ENCODE data around the gene TBX2.

Gene TBX2

GRCh38 chr17:61362852-61363600 is 36.6 kb upstream of the TBX2 start:
- Histone ChIP-seq H2AFZ (ENCODE audit: low read depth, low read length) (no peak overlapping the region), H3K4me1 (ENCODE audit: insufficient read depth, low read length) (no peaks in the 10 kb centered on the region), H3K4me3 (ENCODE audit: low read length) (no peak overlapping the region), H3K9me3 (ENCODE audit: low read length) (no peaks in the 10 kb centered on the region), H3K36me3 (ENCODE audit: insufficient read depth, low read length) (no peaks in the 10 kb centered on the region), H3K27me3 (ENCODE audit: insufficient read depth, low read length) (no peaks in the 10 kb centered on the region)

DNA sequence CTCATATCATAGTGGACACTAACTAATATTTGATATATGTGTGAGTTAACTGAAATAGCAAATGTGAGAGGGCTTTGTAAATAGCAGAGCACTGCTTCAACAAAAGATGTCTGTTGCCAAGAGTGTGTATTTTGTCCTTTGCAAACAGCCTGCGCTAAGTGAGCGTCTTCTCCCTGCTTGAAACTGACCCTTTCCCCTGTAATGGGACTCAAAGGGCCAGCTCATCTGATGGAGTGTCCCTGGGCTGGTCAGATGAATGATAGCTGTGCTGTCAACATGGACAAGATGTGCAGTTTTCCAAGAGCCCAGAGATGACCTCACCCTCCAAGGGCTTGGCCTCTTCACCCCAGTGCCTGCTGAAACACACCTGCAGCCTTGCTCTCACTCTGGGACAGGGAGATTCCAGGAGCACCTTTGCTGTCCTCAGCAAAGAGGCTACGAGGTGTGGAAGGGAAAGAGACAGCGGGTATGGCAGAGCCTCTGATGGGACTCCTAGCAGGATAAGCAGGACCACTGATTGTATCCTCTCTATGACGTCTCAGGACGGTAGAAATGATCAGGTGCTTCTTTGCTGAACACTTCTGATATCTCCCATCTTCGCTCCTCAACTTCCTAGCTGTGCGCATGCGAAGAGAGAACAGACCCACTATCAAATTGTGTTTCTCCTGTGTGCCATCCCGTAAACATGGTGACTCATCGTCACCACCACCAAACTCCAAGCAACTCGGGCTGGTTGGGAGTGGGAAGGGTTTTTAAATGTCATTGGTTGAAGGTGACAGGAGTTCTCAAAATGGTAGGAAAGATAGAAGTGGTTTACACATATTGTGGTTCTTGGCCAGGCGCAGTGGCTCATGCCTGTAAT is 35.8 kb upstream of the TBX2 start:
- H3K4me1 ChIP-seq (ENCODE audit: insufficient read depth, low read length), result peaks cover 4% of the 10 kb centered on the region
- H3K9me3 ChIP-seq (ENCODE audit: low read length), result no peaks in the 10 kb centered on the region
- H3K36me3 ChIP-seq (ENCODE audit: insufficient read depth, low read length), result no peaks in the 10 kb centered on the region
- no peak overlapping the region for H2AFZ ChIP-seq (ENCODE audit: low read depth, low read length)
- H3K4me3 ChIP-seq (ENCODE audit: low read length), result no peak overlapping the region
- no peaks in the 10 kb centered on the region for H3K27me3 ChIP-seq (ENCODE audit: insufficient read depth, low read length)

DNA sequence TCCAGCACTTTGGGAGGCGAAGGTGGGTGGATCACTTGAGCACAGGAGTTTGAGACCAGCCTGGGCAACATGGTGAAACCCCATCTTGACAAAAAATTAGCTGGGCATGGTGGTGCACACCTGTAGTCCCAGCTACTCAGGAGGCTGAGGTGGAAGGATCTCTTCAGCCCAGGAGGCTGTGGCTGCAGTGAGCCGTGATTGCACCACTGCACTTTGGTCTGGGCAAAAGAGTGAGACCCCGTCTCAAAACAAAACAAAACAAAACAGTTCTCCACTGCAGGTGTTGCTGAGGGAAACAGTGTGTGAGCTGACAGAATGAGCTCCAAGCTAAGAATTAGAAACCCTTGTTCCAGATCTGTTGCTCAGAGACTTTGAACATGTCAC is 35.2 kb upstream of the TBX2 start:
- Histone ChIP-seq H3K27me3 (ENCODE audit: insufficient read depth, low read length) (no peaks in the 10 kb centered on the region), H3K4me3 (ENCODE audit: low read length) (no peak overlapping the region), H3K4me1 (ENCODE audit: insufficient read depth, low read length) (peaks cover 8% of the 10 kb centered on the region), H2AFZ (ENCODE audit: low read depth, low read length) (no peak overlapping the region), H3K9me3 (ENCODE audit: low read length) (no peaks in the 10 kb centered on the region), H3K36me3 (ENCODE audit: insufficient read depth, low read length) (no peaks in the 10 kb centered on the region)

DNA sequence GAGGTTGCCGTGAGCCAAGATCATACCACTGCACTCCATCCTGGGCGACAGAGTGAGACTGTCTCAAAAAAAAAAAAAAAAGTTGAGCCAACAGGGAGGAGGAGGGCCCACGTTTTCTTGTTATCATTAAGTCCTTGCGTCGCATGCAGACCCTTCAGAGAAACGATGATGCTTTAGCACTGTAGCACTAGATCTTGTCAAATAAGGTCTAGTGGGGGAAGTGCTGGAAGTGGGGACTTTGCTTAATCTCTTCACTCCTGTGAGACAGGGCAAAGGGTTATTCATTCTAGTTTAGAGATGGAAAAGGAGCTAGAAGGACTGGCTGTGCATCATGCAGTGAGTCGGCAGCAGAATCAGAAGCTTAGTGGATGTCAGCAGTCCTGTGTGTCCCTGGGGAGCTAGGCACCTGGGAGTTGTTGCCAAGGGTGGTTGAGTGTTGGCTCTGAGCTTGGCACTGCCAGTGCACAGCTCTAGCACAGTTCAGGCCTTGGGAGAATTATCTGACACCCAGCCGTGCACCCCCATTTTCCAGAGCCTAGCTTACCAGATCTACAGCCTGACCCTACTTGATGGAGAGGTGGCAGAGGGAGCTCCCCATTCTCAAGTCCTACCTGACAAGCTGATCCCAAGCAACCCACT is 33.4 kb upstream of the TBX2 start:
- Histone ChIP-seq H3K9me3 (ENCODE audit: low read length) (no peaks in the 10 kb centered on the region), H3K36me3 (ENCODE audit: insufficient read depth, low read length) (no peaks in the 10 kb centered on the region), H3K4me3 (ENCODE audit: low read length) (no peak overlapping the region), H2AFZ (ENCODE audit: low read depth, low read length) (no peak overlapping the region), H3K4me1 (ENCODE audit: insufficient read depth, low read length) (peaks cover 14% of the 10 kb centered on the region), H3K27me3 (ENCODE audit: insufficient read depth, low read length) (no peaks in the 10 kb centered on the region)

DNA sequence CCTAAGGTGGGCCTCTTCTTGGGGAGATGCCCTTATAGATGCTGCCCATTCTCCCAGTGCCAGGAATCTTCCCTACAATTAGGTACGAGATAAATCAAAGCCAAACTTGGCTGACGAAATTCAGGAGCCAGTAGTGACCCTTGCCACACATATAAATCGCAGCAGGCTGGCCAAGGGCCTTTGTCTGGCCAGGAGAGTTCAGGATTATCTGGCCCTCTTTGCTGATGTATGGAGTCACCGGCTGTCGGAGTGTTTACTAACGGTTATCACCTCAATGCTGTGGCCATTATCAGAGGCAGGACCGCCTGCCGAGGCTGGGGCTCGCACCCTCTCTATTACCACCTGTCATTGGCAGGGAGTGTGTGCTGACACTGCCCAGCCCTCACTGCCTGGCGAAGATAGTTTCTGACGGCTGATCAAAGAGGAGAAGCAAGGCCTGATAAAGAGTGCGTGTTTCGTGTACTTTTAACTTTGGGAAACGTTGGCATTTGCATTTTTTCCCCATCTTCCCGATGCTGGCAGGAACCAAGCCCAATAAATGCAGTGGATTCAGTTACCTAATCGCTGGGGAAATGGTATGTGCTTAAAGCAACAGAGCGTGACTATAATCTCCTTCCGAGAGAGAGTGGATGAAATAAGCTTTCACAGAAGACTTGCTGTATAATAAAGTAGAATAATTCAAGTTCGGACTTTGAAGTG is 32.8 kb upstream of the TBX2 start:
- Histone ChIP-seq H3K4me3 (ENCODE audit: low read length) (no peak overlapping the region), H3K4me1 (ENCODE audit: insufficient read depth, low read length) (peaks cover 14% of the 10 kb centered on the region), H2AFZ (ENCODE audit: low read depth, low read length) (no peak overlapping the region), H3K36me3 (ENCODE audit: insufficient read depth, low read length) (no peaks in the 10 kb centered on the region), H3K9me3 (ENCODE audit: low read length) (no peaks in the 10 kb centered on the region), H3K27me3 (ENCODE audit: insufficient read depth, low read length) (no peaks in the 10 kb centered on the region)

DNA sequence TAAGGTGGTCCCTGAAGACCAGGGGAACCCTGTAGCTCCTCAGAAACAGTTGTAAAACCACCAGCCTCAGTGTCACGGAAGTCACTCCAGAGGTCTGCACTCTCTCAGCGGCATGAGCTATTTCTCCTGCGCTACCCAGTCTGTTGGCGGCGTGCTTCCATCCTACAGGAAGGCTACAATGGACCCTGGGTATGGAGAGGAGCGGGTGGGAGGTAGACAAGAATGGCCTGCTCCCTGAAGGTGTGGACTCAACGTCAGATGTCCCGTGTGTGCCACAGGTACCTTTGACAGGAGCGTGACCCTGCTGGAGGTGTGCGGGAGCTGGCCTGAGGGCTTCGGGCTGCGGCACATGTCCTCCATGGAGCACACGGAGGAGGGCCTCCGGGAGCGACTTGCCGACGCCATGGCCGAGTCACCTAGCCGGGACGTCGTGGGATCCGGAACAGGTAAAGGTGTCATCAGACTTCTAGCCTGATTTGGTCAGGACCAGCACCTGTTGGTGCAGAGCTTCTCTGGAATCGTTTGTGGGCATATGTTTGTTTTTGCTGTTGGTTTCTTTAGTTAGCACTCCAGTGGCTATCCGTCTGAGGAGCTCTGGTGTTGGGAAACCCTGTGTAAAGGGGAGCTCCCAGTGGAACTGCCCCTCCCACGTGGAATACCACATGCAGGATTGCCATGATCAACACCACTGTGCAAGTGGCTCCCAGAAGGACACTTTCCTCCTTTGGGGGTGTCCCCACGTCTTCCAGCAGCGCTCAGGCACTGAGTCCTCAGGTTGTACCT is 31.4 kb upstream of the TBX2 start:
- peaks cover 14% of the 10 kb centered on the region for H3K4me1 ChIP-seq (ENCODE audit: insufficient read depth, low read length)
- no peak overlapping the region for H2AFZ ChIP-seq (ENCODE audit: low read depth, low read length)
- no peak overlapping the region for H3K4me3 ChIP-seq (ENCODE audit: low read length)
- no peaks in the 10 kb centered on the region for H3K36me3 ChIP-seq (ENCODE audit: insufficient read depth, low read length)
- H3K9me3 ChIP-seq (ENCODE audit: low read length), result no peaks in the 10 kb centered on the region
- no peaks in the 10 kb centered on the region for H3K27me3 ChIP-seq (ENCODE audit: insufficient read depth, low read length)

GRCh38 chr17:61368832-61369450 is 30.7 kb upstream of the TBX2 start:
- Histone ChIP-seq H3K4me1 (ENCODE audit: insufficient read depth, low read length) (peaks cover 14% of the 10 kb centered on the region), H2AFZ (ENCODE audit: low read depth, low read length) (no peak overlapping the region), H3K9me3 (ENCODE audit: low read length) (no peaks in the 10 kb centered on the region), H3K36me3 (ENCODE audit: insufficient read depth, low read length) (no peaks in the 10 kb centered on the region), H3K4me3 (ENCODE audit: low read length) (no peak overlapping the region), H3K27me3 (ENCODE audit: insufficient read depth, low read length) (no peaks in the 10 kb centered on the region)

DNA sequence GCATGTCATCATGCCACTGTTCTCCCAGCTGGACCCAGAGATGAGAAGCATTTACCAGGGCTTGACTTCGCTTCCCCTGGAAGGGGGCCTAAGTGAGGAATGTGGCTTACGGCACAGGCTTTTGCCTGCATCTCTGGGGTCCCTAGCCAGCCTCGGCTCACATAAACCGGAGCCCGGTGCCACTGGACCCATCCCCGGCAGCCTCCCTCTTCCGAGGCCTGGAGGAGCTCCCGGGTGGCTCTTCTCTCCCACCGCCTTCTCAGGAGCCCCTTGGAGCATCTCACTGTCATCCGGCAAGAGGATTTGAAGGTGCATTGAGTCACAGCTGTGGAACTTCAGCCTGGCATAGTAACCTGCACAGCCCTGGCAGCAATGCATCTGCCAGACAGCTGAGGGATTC is 29.9 kb upstream of the TBX2 start:
- no peaks in the 10 kb centered on the region for H3K27me3 ChIP-seq (ENCODE audit: insufficient read depth, low read length)
- H3K9me3 ChIP-seq (ENCODE audit: low read length), result no peaks in the 10 kb centered on the region
- H3K36me3 ChIP-seq (ENCODE audit: insufficient read depth, low read length), result no peaks in the 10 kb centered on the region
- H3K4me3 ChIP-seq (ENCODE audit: low read length), result no peak overlapping the region
- H3K4me1 ChIP-seq (ENCODE audit: insufficient read depth, low read length), result peaks cover 14% of the 10 kb centered on the region
- H2AFZ ChIP-seq (ENCODE audit: low read depth, low read length), result no peak overlapping the region

DNA sequence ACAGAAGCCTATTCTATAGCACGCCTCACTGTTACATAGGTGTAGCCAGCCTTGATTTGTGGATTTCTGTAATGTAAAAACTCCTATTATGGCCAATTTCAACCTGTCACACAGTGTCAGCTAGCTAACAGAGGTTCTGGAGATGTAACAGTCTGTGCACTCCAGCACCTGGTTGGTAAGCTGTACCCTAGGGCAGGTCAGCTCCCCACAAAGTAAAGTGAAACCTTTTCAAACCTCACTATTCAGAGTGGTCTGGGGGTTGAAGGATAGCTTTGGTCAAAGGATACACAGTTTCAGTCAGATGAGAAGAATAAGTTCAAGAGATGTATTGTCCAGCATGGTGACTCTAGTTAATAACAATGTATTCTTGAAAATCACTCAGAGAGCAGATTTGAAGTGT is 28.5 kb upstream of the TBX2 start:
- Histone ChIP-seq H3K4me1 (ENCODE audit: insufficient read depth, low read length) (peaks cover 14% of the 10 kb centered on the region), H3K27me3 (ENCODE audit: insufficient read depth, low read length) (no peaks in the 10 kb centered on the region), H2AFZ (ENCODE audit: low read depth, low read length) (no peak overlapping the region), H3K9me3 (ENCODE audit: low read length) (no peaks in the 10 kb centered on the region), H3K36me3 (ENCODE audit: insufficient read depth, low read length) (no peaks in the 10 kb centered on the region), H3K4me3 (ENCODE audit: low read length) (no peak overlapping the region)

DNA sequence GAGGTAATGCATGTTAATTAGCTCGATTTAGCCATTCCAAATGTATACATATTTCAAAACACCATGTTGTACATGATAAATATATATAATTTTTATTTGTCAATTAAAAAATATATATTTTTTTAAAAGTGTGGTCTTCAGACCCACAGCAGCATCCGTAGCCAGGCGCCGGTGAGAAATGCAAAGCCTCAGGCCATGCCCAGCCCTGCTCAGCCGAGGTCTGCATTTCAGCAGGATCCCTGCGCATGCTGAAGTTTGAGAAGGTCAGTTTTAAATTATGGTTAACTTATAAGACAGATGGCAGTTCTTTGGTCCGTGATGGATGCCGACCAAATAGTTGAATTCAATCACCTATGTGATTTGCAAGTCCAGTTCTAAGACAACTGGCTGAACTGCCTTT is 28.0 kb upstream of the TBX2 start:
- no peak overlapping the region for H2AFZ ChIP-seq (ENCODE audit: low read depth, low read length)
- no peak overlapping the region for H3K4me3 ChIP-seq (ENCODE audit: low read length)
- H3K4me1 ChIP-seq (ENCODE audit: insufficient read depth, low read length), result peaks cover 14% of the 10 kb centered on the region
- H3K27me3 ChIP-seq (ENCODE audit: insufficient read depth, low read length), result no peaks in the 10 kb centered on the region
- no peaks in the 10 kb centered on the region for H3K9me3 ChIP-seq (ENCODE audit: low read length)
- no peaks in the 10 kb centered on the region for H3K36me3 ChIP-seq (ENCODE audit: insufficient read depth, low read length)

DNA sequence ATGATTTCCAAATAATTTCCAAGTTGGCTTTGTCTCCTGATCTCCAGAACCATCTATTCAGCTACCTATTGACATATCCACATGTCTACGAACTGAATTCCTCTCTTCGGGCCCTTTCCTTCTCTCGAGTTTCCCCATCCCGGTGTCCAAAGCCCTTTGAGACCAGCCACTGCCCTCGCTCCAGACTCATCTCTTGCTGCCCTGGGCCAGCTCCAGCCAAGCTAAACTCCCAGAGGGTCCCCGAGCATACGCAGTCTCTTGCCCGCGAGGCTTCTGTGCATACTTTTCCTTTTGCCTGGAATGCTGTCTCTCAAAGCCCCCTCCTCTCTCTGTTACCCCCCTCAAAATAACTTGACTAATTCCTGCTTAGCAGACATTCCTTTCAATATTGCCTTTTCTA is 27.2 kb upstream of the TBX2 start:
- no peaks in the 10 kb centered on the region for H3K36me3 ChIP-seq (ENCODE audit: insufficient read depth, low read length)
- no peaks in the 10 kb centered on the region for H3K9me3 ChIP-seq (ENCODE audit: low read length)
- no peak overlapping the region for H2AFZ ChIP-seq (ENCODE audit: low read depth, low read length)
- H3K4me3 ChIP-seq (ENCODE audit: low read length), result no peak overlapping the region
- peaks cover 14% of the 10 kb centered on the region for H3K4me1 ChIP-seq (ENCODE audit: insufficient read depth, low read length)
- H3K27me3 ChIP-seq (ENCODE audit: insufficient read depth, low read length), result no peaks in the 10 kb centered on the region

Data from neuron (in vitro differentiated cells).